Measurements from ENCODE around the gene SUGCT. TPM values are rescaled to one million over a fixed set of nuclear protein-coding genes. Genes with fewer than 3 reads are reported as not detected.

SUGCT gene
- polyA plus RNA-seq, 1 experiment, result 12.5 TPM

DNA sequence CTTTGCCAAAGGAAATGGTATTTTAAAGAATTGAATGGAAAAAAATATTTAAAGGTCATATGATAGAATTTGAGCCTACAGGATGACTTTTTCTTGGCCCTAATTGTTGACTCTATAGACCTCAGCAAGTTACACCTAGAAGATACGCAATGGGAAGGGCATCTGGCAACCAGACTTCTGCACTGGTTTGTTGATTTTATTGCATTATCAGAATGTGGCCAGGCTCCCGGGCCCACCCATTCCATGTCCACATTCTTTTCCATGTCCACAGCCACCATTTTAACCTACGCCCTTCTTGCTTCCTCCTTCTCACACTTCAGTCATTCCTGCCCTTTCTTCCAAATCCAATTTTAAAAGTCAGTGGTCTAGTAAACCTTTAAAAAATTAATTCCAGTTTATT lies 738.4 kb downstream of the SUGCT start:
- DNase-seq (ENCODE audit: low read depth, low spot score), result no peak
- no peak overlapping the region for H3K27ac ChIP-seq (ENCODE audit: low read depth, low read length)
- no peak overlapping the region for H3K4me3 ChIP-seq (ENCODE audit: low read depth, low read length)
- H3K27me3 ChIP-seq (ENCODE audit: control insufficient read depth, insufficient read depth, low read length), result no peaks in the 10 kb centered on the region
- ChIA-PET CTCF (no interaction called here), POLR2A (no interaction called here)
- H3K9me3 ChIP-seq (ENCODE audit: control insufficient read depth, insufficient read depth, low read length), result peaks cover 3% of the 10 kb centered on the region; the same call in 1 of the 2 replicates
- TF ChIP-seq, protein P1, sequence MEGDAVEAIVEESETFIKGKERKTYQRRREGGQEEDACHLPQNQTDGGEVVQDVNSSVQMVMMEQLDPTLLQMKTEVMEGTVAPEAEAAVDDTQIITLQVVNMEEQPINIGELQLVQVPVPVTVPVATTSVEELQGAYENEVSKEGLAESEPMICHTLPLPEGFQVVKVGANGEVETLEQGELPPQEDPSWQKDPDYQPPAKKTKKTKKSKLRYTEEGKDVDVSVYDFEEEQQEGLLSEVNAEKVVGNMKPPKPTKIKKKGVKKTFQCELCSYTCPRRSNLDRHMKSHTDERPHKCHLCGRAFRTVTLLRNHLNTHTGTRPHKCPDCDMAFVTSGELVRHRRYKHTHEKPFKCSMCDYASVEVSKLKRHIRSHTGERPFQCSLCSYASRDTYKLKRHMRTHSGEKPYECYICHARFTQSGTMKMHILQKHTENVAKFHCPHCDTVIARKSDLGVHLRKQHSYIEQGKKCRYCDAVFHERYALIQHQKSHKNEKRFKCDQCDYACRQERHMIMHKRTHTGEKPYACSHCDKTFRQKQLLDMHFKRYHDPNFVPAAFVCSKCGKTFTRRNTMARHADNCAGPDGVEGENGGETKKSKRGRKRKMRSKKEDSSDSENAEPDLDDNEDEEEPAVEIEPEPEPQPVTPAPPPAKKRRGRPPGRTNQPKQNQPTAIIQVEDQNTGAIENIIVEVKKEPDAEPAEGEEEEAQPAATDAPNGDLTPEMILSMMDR (IDR thresholded peaks at IDR 0.05; ENCODE audit: low read depth, low read length), result no peak

DNA sequence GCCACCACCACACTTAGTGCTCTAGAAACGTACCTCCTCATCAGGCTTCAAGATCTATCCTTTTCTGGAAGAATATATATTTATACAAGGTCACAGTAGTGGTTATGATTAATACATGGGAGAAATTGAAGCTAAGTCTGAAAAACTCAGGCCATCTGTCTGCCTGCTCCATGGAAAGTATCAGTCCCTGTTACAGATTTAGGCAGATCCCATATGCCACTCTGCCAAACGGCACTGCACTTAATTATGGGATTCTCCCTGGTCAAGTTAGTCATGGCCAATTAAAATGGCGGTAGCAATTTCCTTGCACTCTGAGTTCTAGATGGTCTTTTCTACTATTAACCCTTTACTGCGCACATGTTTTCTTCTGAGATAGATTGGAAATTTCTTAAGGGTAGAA lies 740.0 kb downstream of the SUGCT start:
- DNase-seq (ENCODE audit: low read depth, low spot score), result no peak
- H3K9me3 ChIP-seq (ENCODE audit: control insufficient read depth, insufficient read depth, low read length), result no peaks in the 10 kb centered on the region
- H3K27me3 ChIP-seq (ENCODE audit: control insufficient read depth, insufficient read depth, low read length), result no peaks in the 10 kb centered on the region
- ChIA-PET POLR2A (no interaction called here), CTCF (no interaction called here)
- no peak overlapping the region for H3K4me3 ChIP-seq (ENCODE audit: low read depth, low read length)
- TF ChIP-seq, protein P1 (IDR thresholded peaks at IDR 0.05; ENCODE audit: low read depth, low read length), result no peak
- H3K27ac ChIP-seq (ENCODE audit: low read depth, low read length), result no peak overlapping the region

DNA sequence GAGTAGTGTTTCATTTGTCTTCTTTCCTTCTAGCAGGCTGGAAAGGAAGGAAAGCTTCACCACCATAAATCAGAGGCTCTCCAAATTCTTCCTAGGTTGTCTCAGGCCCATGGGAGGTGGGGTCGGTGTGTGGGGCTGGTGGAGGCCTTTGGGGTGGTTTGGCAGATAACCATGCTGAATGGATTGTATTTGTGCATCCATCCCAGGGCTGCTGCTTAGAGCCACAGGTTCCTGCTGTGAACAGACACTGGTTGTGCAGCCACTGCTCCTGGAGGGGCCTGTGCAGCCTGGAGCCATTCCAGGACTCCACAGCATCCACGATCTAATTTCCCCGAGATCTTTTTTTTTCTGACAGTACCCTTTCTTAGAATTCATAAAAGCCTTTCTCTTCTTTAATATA lies 741.8 kb downstream of the SUGCT start:
- no peaks in the 10 kb centered on the region for H3K9me3 ChIP-seq (ENCODE audit: control insufficient read depth, insufficient read depth, low read length)
- ChIA-PET POLR2A (no interaction called here), CTCF (no interaction called here)
- no peaks in the 10 kb centered on the region for H3K27me3 ChIP-seq (ENCODE audit: control insufficient read depth, insufficient read depth, low read length)
- no peak overlapping the region for H3K27ac ChIP-seq (ENCODE audit: low read depth, low read length)
- H3K4me3 ChIP-seq (ENCODE audit: low read depth, low read length), result no peak overlapping the region
- DNase-seq (ENCODE audit: low read depth, low spot score), result no peak
- TF ChIP-seq, protein P1 (IDR thresholded peaks at IDR 0.05; ENCODE audit: low read depth, low read length), result no peak

DNA sequence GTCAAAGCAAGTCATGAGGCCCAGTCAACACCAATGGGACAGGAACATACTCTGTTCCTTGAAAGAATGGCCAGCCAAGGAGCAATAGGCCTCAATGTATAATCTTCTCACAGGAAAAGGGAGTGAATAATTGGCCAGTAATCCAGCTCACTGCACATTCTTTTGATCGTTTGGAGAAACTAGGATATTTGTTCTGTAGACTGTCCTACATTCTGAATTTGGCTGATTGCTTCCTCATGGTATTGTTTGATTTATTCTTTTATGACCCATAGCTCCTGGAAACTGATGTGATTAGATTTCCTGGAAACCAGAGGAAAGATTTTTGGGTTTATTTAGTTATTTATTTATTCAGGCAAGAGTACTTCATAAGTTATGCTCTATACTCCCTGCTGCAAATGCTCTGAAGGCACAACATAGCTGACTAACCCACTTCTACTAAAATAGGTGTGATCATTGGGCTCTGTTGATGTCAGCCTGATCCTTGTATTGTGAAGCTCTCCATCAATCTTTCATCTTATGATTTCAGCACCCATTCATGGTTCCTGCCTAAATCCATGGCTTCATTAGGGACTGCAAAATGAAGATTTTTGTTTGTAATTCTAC lies 745.2 kb downstream of the SUGCT start:
- CTCF ChIA-PET, result no interaction called here
- Histone ChIP-seq H3K9me3 (ENCODE audit: control insufficient read depth, insufficient read depth, low read length) (no peaks in the 10 kb centered on the region), H3K27ac (ENCODE audit: low read depth, low read length) (no peak overlapping the region)

DNA sequence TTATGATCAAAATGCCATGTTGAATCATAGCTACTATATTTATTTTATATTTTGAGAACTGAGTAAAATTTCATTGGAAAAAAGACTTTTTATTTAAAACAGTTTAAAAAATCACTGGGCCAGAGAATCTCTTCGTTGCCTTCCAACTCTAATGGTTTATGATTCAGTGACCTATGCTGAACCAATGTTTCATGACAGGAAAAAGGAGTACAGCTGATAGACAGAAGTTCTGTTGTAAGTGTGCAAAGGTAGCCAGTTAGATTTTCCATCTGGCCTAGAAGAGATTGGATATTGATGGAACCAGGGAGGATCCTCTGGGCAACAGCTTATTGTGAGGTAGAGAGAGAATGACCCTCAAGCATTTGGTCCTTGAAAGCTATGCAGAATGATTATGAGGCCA lies 745.8 kb downstream of the SUGCT start:
- ChIA-PET CTCF (no interaction called here), POLR2A (no interaction called here)
- no peak overlapping the region for H3K27ac ChIP-seq (ENCODE audit: low read depth, low read length)
- no peak overlapping the region for H3K4me3 ChIP-seq (ENCODE audit: low read depth, low read length)
- no peaks in the 10 kb centered on the region for H3K9me3 ChIP-seq (ENCODE audit: control insufficient read depth, insufficient read depth, low read length)
- TF ChIP-seq, protein P1 (IDR thresholded peaks at IDR 0.05; ENCODE audit: low read depth, low read length), result no peak
- no peak for DNase-seq (ENCODE audit: low read depth, low spot score)
- no peaks in the 10 kb centered on the region for H3K27me3 ChIP-seq (ENCODE audit: control insufficient read depth, insufficient read depth, low read length)

More for the DNA sequence above, 745.2 kb downstream of the SUGCT start:
- DNase-seq (ENCODE audit: low read depth, low spot score), result no peak
- H3K27me3 ChIP-seq (ENCODE audit: control insufficient read depth, insufficient read depth, low read length), result no peaks in the 10 kb centered on the region
- TF ChIP-seq, protein P1 (IDR thresholded peaks at IDR 0.05; ENCODE audit: low read depth, low read length), result no peak
- POLR2A ChIA-PET, result no interaction called here
- H3K4me3 ChIP-seq (ENCODE audit: low read depth, low read length), result no peak overlapping the region

Data from AG04450 (cell line).